Adipocyte (in vitro differentiated cells): ENCODE data around the gene PLPP4.
A peak's percentile ranks its signal among the peaks of the same experiment; 100 is the strongest.
"Not testable (repeated sequence)": the region's sequence is repeated elsewhere in the genome, so short reads cannot be mapped to it uniquely, and the experiment has no call there.

ENCODE experiments used
- DNase-seq: peaks from one replicate; pipeline ENCODE4 v3.0.0-alpha.2; 2015; ENCODE audit warnings: low read depth
- H3K27me3 ChIP-seq: replicated peaks from 2 replicates; pipeline ENCODE4 v1.7.0; 2013; ENCODE audit warnings: mild to moderate bottlenecking, low read length, moderate library complexity; ENCODE audit not compliant: control insufficient read depth, insufficient read depth
- H3K36me3 ChIP-seq: 2 replicates; pipeline ENCODE4 v1.7.0; 2013; ENCODE audit warnings: low read length, mild to moderate bottlenecking, moderate library complexity; ENCODE audit not compliant: control insufficient read depth, insufficient read depth, severe bottlenecking
- H3K4me1 ChIP-seq: 2 replicates; pipeline ENCODE4 v1.7.0; 2013; ENCODE audit warnings: mild to moderate bottlenecking, low read length, moderate library complexity; ENCODE audit not compliant: control insufficient read depth, insufficient read depth
- H3K4me3 ChIP-seq: 2 replicates; pipeline ENCODE4 v1.7.0; 2013; ENCODE audit warnings: mild to moderate bottlenecking, low read length, moderate library complexity
- H3K9ac ChIP-seq: 2 replicates; pipeline ENCODE4 v1.7.0; 2013; ENCODE audit warnings: mild to moderate bottlenecking, low read length, moderate library complexity
- H3K9me3 ChIP-seq: 2 replicates; pipeline ENCODE4 v1.7.0; 2013; ENCODE audit warnings: mild to moderate bottlenecking, low read length, moderate library complexity; ENCODE audit not compliant: control insufficient read depth

PLPP4 gene

GRCh38 chr10:120492346-120492745 lies 35.3 kb downstream of the PLPP4 start:
- H3K36me3 ChIP-seq: no peaks in the 10 kb centered on the region
- no peaks in the 10 kb centered on the region for H3K27me3 ChIP-seq
- no peaks in the 10 kb centered on the region for H3K9me3 ChIP-seq
- no peaks in the 10 kb centered on the region for H3K4me1 ChIP-seq
- no peak overlapping the region for H3K4me3 ChIP-seq
- H3K9ac ChIP-seq: no peak overlapping the region
- DNase-seq: no peak

GRCh38 chr10:120493411-120494312 lies 36.6 kb downstream of the PLPP4 start:
- no peaks in the 10 kb centered on the region for H3K27me3 ChIP-seq
- DNase-seq: no peak
- H3K4me1 ChIP-seq: no peaks in the 10 kb centered on the region
- H3K36me3 ChIP-seq: no peaks in the 10 kb centered on the region
- no peak overlapping the region for H3K9ac ChIP-seq
- H3K9me3 ChIP-seq: no peaks in the 10 kb centered on the region
- H3K4me3 ChIP-seq: no peak overlapping the region

GRCh38 chr10:120494313-120494710 lies 37.3 kb downstream of the PLPP4 start:
- Histone ChIP-seq H3K9ac (no peak overlapping the region), H3K4me3 (no peak overlapping the region), H3K27me3 (no peaks in the 10 kb centered on the region), H3K9me3 (no peaks in the 10 kb centered on the region), H3K4me1 (no peaks in the 10 kb centered on the region), H3K36me3 (no peaks in the 10 kb centered on the region)
- no peak for DNase-seq

- Histone ChIP-seq H3K4me3 (no peak overlapping the region), H3K9me3 (no peaks in the 10 kb centered on the region), H3K27me3 (no peaks in the 10 kb centered on the region), H3K36me3 (no peaks in the 10 kb centered on the region), H3K9ac (no peak overlapping the region), H3K4me1 (no peaks in the 10 kb centered on the region)
- no peak for DNase-seq
Observed at GRCh38 chr10:120495226-120496009, 38.4 kb downstream of the PLPP4 start.

- Histone ChIP-seq H3K9me3 (no peaks in the 10 kb centered on the region), H3K4me1 (no peaks in the 10 kb centered on the region), H3K4me3 (no peak overlapping the region), H3K36me3 (no peaks in the 10 kb centered on the region), H3K27me3 (no peaks in the 10 kb centered on the region), H3K9ac (no peak overlapping the region)
- no peak for DNase-seq
Observed at GRCh38 chr10:120499883-120500282, 42.9 kb downstream of the PLPP4 start.

GRCh38 chr10:120503689-120504088 lies 46.7 kb downstream of the PLPP4 start:
- DNase-seq: peak; percentile 14
- no peaks in the 10 kb centered on the region for H3K4me1 ChIP-seq
- H3K9me3 ChIP-seq: peaks cover 3% of the 10 kb centered on the region
- no peak overlapping the region for H3K4me3 ChIP-seq
- no peaks in the 10 kb centered on the region for H3K36me3 ChIP-seq
- H3K9ac ChIP-seq: no peak overlapping the region
- H3K27me3 ChIP-seq: no peaks in the 10 kb centered on the region

GRCh38 chr10:120504227-120504626 lies 47.2 kb downstream of the PLPP4 start:
- H3K9me3 ChIP-seq, H3K27me3 ChIP-seq, H3K9ac ChIP-seq, H3K4me3 ChIP-seq, H3K4me1 ChIP-seq, H3K36me3 ChIP-seq: not testable (repeated sequence)
- peak; percentile 9 for DNase-seq

GRCh38 chr10:120505056-120505455 lies 48.0 kb downstream of the PLPP4 start:
- Histone ChIP-seq H3K4me3 (no peak overlapping the region), H3K27me3 (no peaks in the 10 kb centered on the region), H3K4me1 (no peaks in the 10 kb centered on the region), H3K9me3 (peaks cover 3% of the 10 kb centered on the region), H3K9ac (no peak overlapping the region), H3K36me3 (no peaks in the 10 kb centered on the region)
- DNase-seq: no peak

- Histone ChIP-seq H3K9me3 (peaks cover 3% of the 10 kb centered on the region), H3K4me3 (no peak overlapping the region), H3K4me1 (no peaks in the 10 kb centered on the region), H3K36me3 (no peaks in the 10 kb centered on the region), H3K9ac (no peak overlapping the region), H3K27me3 (no peaks in the 10 kb centered on the region)
- no peak for DNase-seq
Observed at GRCh38 chr10:120505866-120506265, 48.8 kb downstream of the PLPP4 start.

GRCh38 chr10:120506674-120507073 lies 49.6 kb downstream of the PLPP4 start:
- peaks cover 3% of the 10 kb centered on the region for H3K9me3 ChIP-seq
- peak; percentile 41 for DNase-seq
- H3K4me1 ChIP-seq: no peaks in the 10 kb centered on the region
- no peak overlapping the region for H3K9ac ChIP-seq
- no peaks in the 10 kb centered on the region for H3K27me3 ChIP-seq
- H3K36me3 ChIP-seq: no peaks in the 10 kb centered on the region
- no peak overlapping the region for H3K4me3 ChIP-seq

GRCh38 chr10:120507175-120507574 lies 50.1 kb downstream of the PLPP4 start:
- Histone ChIP-seq H3K9me3 (peaks cover 3% of the 10 kb centered on the region), H3K9ac (no peak overlapping the region), H3K36me3 (no peaks in the 10 kb centered on the region), H3K4me1 (no peaks in the 10 kb centered on the region), H3K4me3 (no peak overlapping the region), H3K27me3 (no peaks in the 10 kb centered on the region)
- DNase-seq: no peak
